Lung (tissue), 12 donors: Measurements from ENCODE around the gene EEF1A2. TPM values are rescaled to one million over a fixed set of nuclear protein-coding genes. Genes with fewer than 3 reads are reported as not detected.

Source experiments
- ATAC-seq: fragments of 200-7000 bp; cut with Tn5 transposase; one replicate; pipeline ENCODE4 v1.9.1; 2020; ENCODE audit warnings: moderate number of reproducible peaks; ENCODE audit not compliant: insufficient read depth, low FRiP score
- DNase-seq, 3 donors: peaks; one replicate each; pipeline ENCODE4 v3.0.0-alpha.2; 2013 to 2017
- H3K27ac ChIP-seq, 2 donors: one replicate each; pipeline ENCODE4 v1.5.1; 2013; ENCODE audit warnings: mild to moderate bottlenecking in 2 of 2, moderate library complexity in 2 of 2, control low read depth in 1 of 2, inconsistent platforms in 1 of 2, low read depth in 1 of 2, low read length in 1 of 2
- H3K27me3 ChIP-seq, 3 donors: one replicate each; pipeline ENCODE4 v1.5.1; 2013; ENCODE audit warnings: low read length in 2 of 3; ENCODE audit not compliant: control insufficient read depth in 3 of 3, insufficient read depth in 3 of 3
- H3K36me3 ChIP-seq, 4 donors: one replicate each; pipeline ENCODE4 v1.5.1; 2013; ENCODE audit warnings: low read length in 4 of 4, mild to moderate bottlenecking in 1 of 4, moderate library complexity in 1 of 4; ENCODE audit not compliant: control insufficient read depth in 4 of 4, insufficient read depth in 4 of 4
- H3K4me1 ChIP-seq, 5 donors: one replicate each; pipeline ENCODE4 v1.5.1; 2013; ENCODE audit warnings: low read length in 5 of 5, mild to moderate bottlenecking in 2 of 5, moderate library complexity in 1 of 5; ENCODE audit not compliant: control insufficient read depth in 5 of 5, insufficient read depth in 5 of 5
- H3K4me3 ChIP-seq: one replicate; pipeline ENCODE4 v1.5.1; 2013; ENCODE audit warnings: mild to moderate bottlenecking, control low read depth, moderate library complexity
- H3K9ac ChIP-seq, 2 donors: one replicate each; pipeline ENCODE4 v1.5.1; 2013; ENCODE audit warnings: low read length in 2 of 2, control low read depth in 1 of 2; ENCODE audit not compliant: insufficient read depth in 1 of 2
- H3K9me3 ChIP-seq, 4 donors: one replicate each; pipeline ENCODE4 v1.5.1; 2013; ENCODE audit warnings: low read length in 3 of 4, mild to moderate bottlenecking in 1 of 4, moderate library complexity in 1 of 4; ENCODE audit not compliant: control insufficient read depth in 4 of 4, insufficient read depth in 3 of 4
- CTCF ChIP-seq: IDR thresholded peaks from 2 replicates; pipeline ENCODE4 v1.5.1; 2012; ENCODE audit warnings: mild to moderate bottlenecking; ENCODE audit errors: control extremely low read depth, extremely low read depth
- WGBS, 2 donors: extraction: QIAGEN DNeasy Blood & Tissue Kit; methylation state at CpG; one replicate each; pipeline ENCODE4 v1.1.7; 2013; 5-methylcytosine and 5-hydroxymethylcytosine counted together
- polyA plus RNA-seq, 2 donors: library from polyadenylated mRNA; stranded (reverse); fragments of 200-250 nt; gene quantifications; one replicate each; pipeline ENCODE4 v1.2.1, GENCODE V29; 2013
- total RNA-seq, 2 donors: library from RNA; depleted of rRNA in 1 of 2; stranded (reverse); fragments of >200 nt in 1 of 2; gene quantifications; one replicate each; pipeline ENCODE4 v1.2.1, GENCODE V29; 2014 to 2021
- donor health status: control.
- donor health status: control.
- donor health status: Bipolar disorder and iron deficiency.
- donor health status: healthy.
- donor health status: DM: yes; HTN: yes; CAD: no.

Gene EEF1A2
- total and polyA plus RNA-seq, 4 donors = 0.47 to 1.9 (median 1.0) TPM

- H3K9me3 ChIP-seq = no peaks in the 10 kb centered on the region
- 87 to 89% methylated on average over 10 of the region's 10 CpGs for WGBS, 2 donors
- H3K9ac ChIP-seq = no peak overlapping the region
- H3K27me3 ChIP-seq = peaks cover 0 to 16% (median 3%) of the 10 kb centered on the region in 3 donors
- no peaks in the 10 kb centered on the region for H3K4me1 ChIP-seq
- H3K36me3 ChIP-seq = no peaks in the 10 kb centered on the region
- DNase-seq (no peak), ATAC-seq (no peak)
- H3K4me3 ChIP-seq = no peak overlapping the region
- no peak for TF ChIP-seq CTCF
- no peak overlapping the region for H3K27ac ChIP-seq
Measured at GRCh38 chr20:63543131-63543530, 44.2 kb upstream of the EEF1A2 start.

- Histone ChIP-seq H3K9me3 (no peaks in the 10 kb centered on the region), H3K36me3 (no peaks in the 10 kb centered on the region), H3K4me3 (no peak overlapping the region), H3K27ac (no peak overlapping the region), H3K4me1 (no peaks in the 10 kb centered on the region), H3K9ac (no peak overlapping the region), H3K27me3 (peaks cover 0 to 12% (median 0%) of the 10 kb centered on the region in 3 donors)
- no peak for TF ChIP-seq CTCF
- DNase-seq (no peak), ATAC-seq (no peak)
- 88 to 89% methylated on average over 10 of the region's 10 CpGs for WGBS, 2 donors
Measured at GRCh38 chr20:63542696-63543095, 43.8 kb upstream of the EEF1A2 start.

DNA sequence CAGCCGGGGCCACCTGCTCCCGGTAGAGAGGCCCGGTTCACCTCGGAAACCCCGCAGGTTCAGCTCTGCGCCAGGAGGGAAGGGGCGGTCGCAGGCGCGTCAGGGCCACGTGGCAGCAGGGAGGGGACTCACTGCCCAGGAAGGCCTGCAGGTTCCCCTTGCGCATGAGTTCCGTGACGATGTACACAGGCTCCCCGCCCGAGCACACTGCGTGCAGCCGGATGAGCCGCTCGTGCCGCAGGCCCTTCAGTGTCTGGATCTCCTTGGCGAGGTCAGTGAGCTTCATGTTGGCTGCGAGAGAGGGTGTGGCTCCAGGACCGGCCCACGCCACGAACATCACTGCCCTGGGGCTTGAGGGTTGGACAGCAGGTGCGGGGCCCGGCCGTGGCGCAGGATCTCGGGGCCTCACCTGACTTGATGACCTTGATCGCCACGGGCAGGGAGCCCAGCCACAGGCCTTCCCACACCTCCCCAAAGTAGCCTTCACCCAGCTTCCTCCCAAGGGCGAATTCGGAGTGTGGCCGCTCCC lies 43.2 kb upstream of the EEF1A2 start:
- DNase-seq (no peak), ATAC-seq (no peak)
- Histone ChIP-seq H3K36me3 (no peaks in the 10 kb centered on the region), H3K27me3 (peaks cover 0 to 12% (median 0%) of the 10 kb centered on the region in 3 donors), H3K9ac (no peak overlapping the region), H3K27ac (no peak overlapping the region), H3K4me3 (no peak overlapping the region), H3K4me1 (no peaks in the 10 kb centered on the region), H3K9me3 (no peaks in the 10 kb centered on the region)
- TF ChIP-seq CTCF = no peak
- WGBS, 2 donors = 84 to 93% methylated on average over 35 to 36 of the region's 36 CpGs

DNA sequence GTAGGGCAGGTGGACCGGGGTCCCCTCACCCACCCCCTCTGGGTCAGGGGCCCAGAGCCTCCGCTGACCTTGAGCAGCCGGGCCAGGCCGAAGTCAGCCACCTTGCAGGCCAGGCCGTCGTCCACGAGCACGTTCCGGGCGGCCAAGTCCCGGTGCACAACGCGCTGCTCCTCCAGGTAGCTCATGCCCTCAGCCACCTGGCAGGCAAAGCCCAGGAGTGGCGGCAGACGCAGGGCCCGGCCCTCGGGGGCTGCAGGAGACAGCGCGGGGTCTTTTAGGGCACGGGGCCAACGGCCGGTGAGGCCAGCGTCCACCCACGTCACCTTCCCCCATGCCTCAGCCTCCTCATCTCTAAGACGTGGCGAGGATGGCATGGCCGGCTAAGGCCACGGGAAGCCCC lies 42.5 kb upstream of the EEF1A2 start:
- no peak for TF ChIP-seq CTCF
- Histone ChIP-seq H3K4me3 (no peak overlapping the region), H3K27ac (no peak overlapping the region), H3K27me3 (peaks cover 0 to 7% (median 0%) of the 10 kb centered on the region in 3 donors), H3K9ac (no peak overlapping the region), H3K36me3 (no peaks in the 10 kb centered on the region), H3K9me3 (no peaks in the 10 kb centered on the region), H3K4me1 (peaks cover 0 to 2% (median 0%) of the 10 kb centered on the region in 5 donors)
- 92 to 94% methylated on average over 26 to 28 of the region's 28 CpGs for WGBS, 2 donors
- DNase-seq = no peak
- ATAC-seq = no peak
